ENCODE measurements around the gene CMC2. TPM values are rescaled to one million over a fixed set of nuclear protein-coding genes. Genes with fewer than 3 reads are reported as not detected.

CMC2 gene
- total RNA-seq, 6 experiments from 2014 or later: 23.5 to 58.3 (median 42.1) TPM

GRCh38 chr16:81014672-81015071, 8.0 kb upstream of the CMC2 start:
- Histone ChIP-seq H3K27me3 (no peaks in the 10 kb centered on the region), H3K27ac (no peak overlapping the region), H3K4me1 (no peaks in the 10 kb centered on the region), H3K9me3 (no peaks in the 10 kb centered on the region), H3K4me3 (no peak overlapping the region), H3K36me3 (peaks cover 0 to 47% (median 9%) of the 10 kb centered on the region in 4 donors)
- DNase-seq: no peak
- no peak for ATAC-seq
- intact Hi-C loops (cut with DNase I): no loop called here
- 94% methylated on average over 2 of the region's 2 CpGs for WGBS (ENCODE audit: insufficient coverage, low coverage, low lambda C conversion rate, missing lambda C conversion rate)
- TF ChIP-seq CTCF (IDR thresholded peaks at IDR 0.05) (no peak), POLR2A (IDR thresholded peaks at IDR 0.05) (no peak)

GRCh38 chr16:81012974-81013373, 6.3 kb upstream of the CMC2 start:
- H3K4me1 ChIP-seq: no peaks in the 10 kb centered on the region
- no peaks in the 10 kb centered on the region for H3K27me3 ChIP-seq
- ATAC-seq (no peak), DNase-seq (no peak)
- peaks cover 0 to 34% (median 6%) of the 10 kb centered on the region in 4 donors for H3K36me3 ChIP-seq
- H3K4me3 ChIP-seq: no peak overlapping the region
- no peak for TF ChIP-seq POLR2A (IDR thresholded peaks at IDR 0.05)
- no peak for TF ChIP-seq CTCF (IDR thresholded peaks at IDR 0.05)
- H3K9me3 ChIP-seq: no peaks in the 10 kb centered on the region
- 97% methylated on average over 3 of the region's 3 CpGs for WGBS (ENCODE audit: insufficient coverage, low coverage, low lambda C conversion rate, missing lambda C conversion rate)
- intact Hi-C loops (cut with DNase I): no loop called here
- H3K27ac ChIP-seq: no peak overlapping the region

- 96% methylated on average over 12 of the region's 12 CpGs for WGBS (ENCODE audit: insufficient coverage, low coverage, low lambda C conversion rate, missing lambda C conversion rate)
- H3K4me1 ChIP-seq: peaks cover 0 to 24% (median 6%) of the 10 kb centered on the region in 4 donors
- H3K9me3 ChIP-seq: no peaks in the 10 kb centered on the region
- H3K27me3 ChIP-seq: no peaks in the 10 kb centered on the region
- peak overlapping the region in 1 of 3 donors; percentile 86 for H3K4me3 ChIP-seq
- intact Hi-C loops (cut with DNase I): no loop called here
- no peak overlapping the region for H3K27ac ChIP-seq
- no peak for TF ChIP-seq CTCF (IDR thresholded peaks at IDR 0.05)
- ATAC-seq: no peak
- no peak for DNase-seq
- H3K36me3 ChIP-seq: peaks cover 0 to 8% (median 0%) of the 10 kb centered on the region in 4 donors
Observed at GRCh38 chr16:81008505-81008789, 1.8 kb upstream of the CMC2 start.

- peak overlapping the region; percentile 86 to 98 (median 97) for H3K4me3 ChIP-seq
- peak overlapping the region; percentile 98 to 99 (median 98) for H3K27ac ChIP-seq
- ATAC-seq (peak; percentile 47 to 74 (median 67)), DNase-seq (peak; percentile 83 to 89 (median 85))
- H3K27me3 ChIP-seq: no peaks in the 10 kb centered on the region
- 0% methylated on average over 8 of the region's 50 CpGs for WGBS (ENCODE audit: insufficient coverage, low coverage, low lambda C conversion rate, missing lambda C conversion rate)
- intact Hi-C loops (cut with DNase I): no loop called here
- no peaks in the 10 kb centered on the region for H3K36me3 ChIP-seq
- H3K4me1 ChIP-seq: peaks cover 0 to 27% (median 6%) of the 10 kb centered on the region in 4 donors
- no peak for TF ChIP-seq CTCF (IDR thresholded peaks at IDR 0.05)
- no peak for TF ChIP-seq POLR2A (IDR thresholded peaks at IDR 0.05)
- no peaks in the 10 kb centered on the region for H3K9me3 ChIP-seq
Observed at GRCh38 chr16:81006211-81006812, 373 bp downstream of the CMC2 start.

All from right lobe of liver (tissue), 6 donors.